PC-3 (cell line): ENCODE results near the gene IPO9. TPM values are rescaled to one million over a fixed set of nuclear protein-coding genes. Genes with fewer than 3 reads are reported as not detected.

Source experiments
- ATAC-seq: fragments of 200-7000 bp; cut with Tn5 transposase; 2 replicates; pipeline ENCODE4 v1.9.1; 2020; ENCODE audit warnings: mild to moderate bottlenecking, moderate library complexity
- BruUV-seq: library from RNA; stranded (reverse); fragments of 400-500 nt; replicated peaks from 2 replicates; lab custom pipeline; 2021; lab: Mats Ljungman, UMichigan
- CTCF ChIA-PET: fragments of 300-600 bp; sonication (Branson Sonifier 250); formaldehyde crosslinking; loops from one replicate; lab custom pipeline; 2022; ENCODE audit warnings: antibody characterized with exemption; lab: Charles Lee
- POLR2A ChIA-PET: fragments of 300-600 bp; sonication (Branson Sonifier 250); formaldehyde crosslinking; loops from one replicate; lab custom pipeline; 2022; ENCODE audit warnings: antibody characterized with exemption; ENCODE audit not compliant: unreplicated experiment; lab: Charles Lee
- DNase-seq: peaks from one replicate; pipeline ENCODE4 v3.0.0-alpha.2; 2015
- H2AFZ ChIP-seq: fragments of 300-600 bp; sonication (generic); 2 replicates; pipeline ENCODE4 v1.6.0; 2016; ENCODE audit warnings: antibody characterized with exemption, low read length
- H3F3A ChIP-seq: fragments of 300-600 bp; sonication (generic); one replicate; pipeline ENCODE4 v1.6.0; 2017; ENCODE audit warnings: antibody characterized with exemption, low read length, control low read depth, mild to moderate bottlenecking; ENCODE audit not compliant: unreplicated experiment
- H3K27ac ChIP-seq: fragments of 300-600 bp; sonication (generic); 2 replicates; pipeline ENCODE4 v1.5.1; 2016; ENCODE audit warnings: mild to moderate bottlenecking, low read length
- H3K27me3 ChIP-seq: fragments of 300-600 bp; sonication (generic); 2 replicates; pipeline ENCODE4 v1.6.1; 2016; ENCODE audit warnings: low read length, mixed read lengths
- H3K36me3 ChIP-seq: fragments of 300-600 bp; sonication (generic); 2 replicates; pipeline ENCODE4 v1.6.1; 2016; ENCODE audit warnings: low read depth, mixed run types, low read length, mixed read lengths
- H3K4me1 ChIP-seq: fragments of 300-600 bp; sonication (generic); 2 replicates; pipeline ENCODE4 v1.5.1; 2016; ENCODE audit warnings: low read length; ENCODE audit not compliant: insufficient read depth
- H3K4me2 ChIP-seq: fragments of 300-600 bp; sonication (generic); 2 replicates; pipeline ENCODE4 v1.6.0; 2016; ENCODE audit warnings: low read length
- H3K4me3 ChIP-seq: fragments of 300-600 bp; sonication (generic); 2 replicates; pipeline ENCODE4 v1.5.1; 2016; ENCODE audit warnings: mild to moderate bottlenecking, low read length, mixed read lengths
- H3K79me2 ChIP-seq: fragments of 300-600 bp; sonication (generic); 2 replicates; pipeline ENCODE4 v1.6.1; 2017; ENCODE audit warnings: low read length, mixed read lengths
- H3K9ac ChIP-seq: fragments of 300-600 bp; sonication (generic); 2 replicates; pipeline ENCODE4 v1.6.0; 2016; ENCODE audit warnings: mild to moderate bottlenecking, low read length
- H3K9me2 ChIP-seq: fragments of 300-600 bp; sonication (generic); replicated peaks from 2 replicates; pipeline ENCODE4 v1.6.1; 2016; ENCODE audit warnings: mixed run types, low read length, mixed read lengths
- H3K9me3 ChIP-seq: fragments of 300-600 bp; sonication (generic); 2 replicates; pipeline ENCODE4 v1.6.1; 2016; ENCODE audit warnings: low read length, mixed read lengths
- H4K20me1 ChIP-seq: fragments of 300-600 bp; sonication (generic); 2 replicates; pipeline ENCODE4 v1.6.1; 2016; ENCODE audit warnings: low read length, mixed read lengths
- EZH2 ChIP-seq: fragments of 300-600 bp; sonication (generic); IDR thresholded peaks from one replicate; pipeline ENCODE4 v1.6.1; 2017; ENCODE audit warnings: antibody characterized with exemption, mild to moderate bottlenecking, low read length; ENCODE audit not compliant: unreplicated experiment
- EZH2phosphoT487 ChIP-seq: fragments of 300-600 bp; sonication (generic); IDR thresholded peaks from 2 replicates; pipeline ENCODE4 v1.6.1; 2018; ENCODE audit warnings: mild to moderate bottlenecking, antibody characterized with exemption, low read length, borderline replicate concordance
- intact Hi-C: fragments of 100-400 bp; cut with micrococcal nuclease; formaldehyde crosslinking; loops from 2 replicates; pipeline ENCODE4 v1.9.0; 2023
- total RNA-seq: library from RNA; depleted of rRNA; stranded (reverse); fragments of >200 nt; gene quantifications from 2 replicates; pipeline ENCODE4 v1.2.3, GENCODE V29; 2014
- TF ChIP-seq, protein P1 (sequence below): fragments of 300-600 bp; sonication (generic); conservative IDR thresholded peaks from 2 replicates; pipeline ENCODE4 v1.5.1; 2017; ENCODE audit warnings: antibody characterized with exemption, low read depth, mild to moderate bottlenecking, low read length

The IPO9 gene
- total RNA-seq, 1 experiment from 2014 or later: 21.6 TPM

- no peaks in the 10 kb centered on the region for H3K9me3 ChIP-seq
- no peak overlapping the region for H2AFZ ChIP-seq
- no peaks in the 10 kb centered on the region for H3K27me3 ChIP-seq
- CTCF ChIA-PET: no interaction called here
- H3K4me3 ChIP-seq: no peak overlapping the region
- H3K27ac ChIP-seq: no peak overlapping the region
- intact Hi-C loops: no loop called here
- no peaks in the 10 kb centered on the region for H3F3A ChIP-seq
- BruUV-seq: no TSS peak
- H3K79me2 ChIP-seq: no peaks in the 10 kb centered on the region
- ATAC-seq (no peak), DNase-seq (no peak)
- POLR2A ChIA-PET: no interaction called here
- H3K9me2 ChIP-seq: no peaks in the 10 kb centered on the region
- H4K20me1 ChIP-seq: no peaks in the 10 kb centered on the region
- H3K36me3 ChIP-seq: no peaks in the 10 kb centered on the region
- no peak overlapping the region for H3K9ac ChIP-seq
- TF ChIP-seq, protein P1, sequence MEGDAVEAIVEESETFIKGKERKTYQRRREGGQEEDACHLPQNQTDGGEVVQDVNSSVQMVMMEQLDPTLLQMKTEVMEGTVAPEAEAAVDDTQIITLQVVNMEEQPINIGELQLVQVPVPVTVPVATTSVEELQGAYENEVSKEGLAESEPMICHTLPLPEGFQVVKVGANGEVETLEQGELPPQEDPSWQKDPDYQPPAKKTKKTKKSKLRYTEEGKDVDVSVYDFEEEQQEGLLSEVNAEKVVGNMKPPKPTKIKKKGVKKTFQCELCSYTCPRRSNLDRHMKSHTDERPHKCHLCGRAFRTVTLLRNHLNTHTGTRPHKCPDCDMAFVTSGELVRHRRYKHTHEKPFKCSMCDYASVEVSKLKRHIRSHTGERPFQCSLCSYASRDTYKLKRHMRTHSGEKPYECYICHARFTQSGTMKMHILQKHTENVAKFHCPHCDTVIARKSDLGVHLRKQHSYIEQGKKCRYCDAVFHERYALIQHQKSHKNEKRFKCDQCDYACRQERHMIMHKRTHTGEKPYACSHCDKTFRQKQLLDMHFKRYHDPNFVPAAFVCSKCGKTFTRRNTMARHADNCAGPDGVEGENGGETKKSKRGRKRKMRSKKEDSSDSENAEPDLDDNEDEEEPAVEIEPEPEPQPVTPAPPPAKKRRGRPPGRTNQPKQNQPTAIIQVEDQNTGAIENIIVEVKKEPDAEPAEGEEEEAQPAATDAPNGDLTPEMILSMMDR: no peak
- TF ChIP-seq EZH2phosphoT487 (no peak), EZH2 (no peak)
- H3K4me2 ChIP-seq: no peak overlapping the region
- H3K4me1 ChIP-seq: no peaks in the 10 kb centered on the region
Measured at GRCh38 chr1:201904579-201904978, 75.6 kb downstream of the IPO9 start.

DNA sequence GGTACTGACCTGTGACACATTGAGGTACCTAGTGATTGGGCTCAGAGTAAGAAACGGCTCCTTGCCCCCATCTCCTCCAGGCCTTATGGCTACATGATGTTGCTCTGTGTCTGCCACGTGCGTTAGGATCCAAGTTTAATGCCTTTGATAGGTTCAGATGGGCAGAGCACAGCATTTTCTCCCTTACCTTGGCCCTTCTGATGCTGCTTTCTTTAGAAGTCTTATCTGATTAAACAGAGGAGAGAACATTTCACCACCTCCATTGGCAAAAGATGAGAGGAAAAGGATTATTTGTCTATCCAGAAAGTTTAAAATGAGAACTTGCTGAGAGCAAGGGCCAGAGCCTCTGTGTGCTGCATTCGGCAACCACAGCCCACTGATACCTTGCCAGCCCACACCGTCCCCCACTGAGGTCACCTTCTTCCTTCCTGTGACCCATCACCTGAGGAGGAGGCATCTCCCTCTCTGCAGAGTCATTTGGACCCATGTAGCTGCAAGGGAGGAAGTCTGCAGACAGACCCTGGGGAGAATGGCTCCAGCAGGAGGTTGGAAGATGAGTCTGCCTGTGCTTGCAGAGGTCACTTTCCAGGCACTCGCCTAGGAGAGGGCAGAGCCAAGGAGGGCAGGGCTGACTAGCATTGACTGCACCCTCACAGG is 76.4 kb downstream of the IPO9 start:
- no peaks in the 10 kb centered on the region for H3K4me1 ChIP-seq
- no peaks in the 10 kb centered on the region for H3K27me3 ChIP-seq
- H3K79me2 ChIP-seq: no peaks in the 10 kb centered on the region
- DNase-seq (no peak), ATAC-seq (no peak)
- TF ChIP-seq EZH2 (no peak), EZH2phosphoT487 (no peak)
- TF ChIP-seq, protein P1: no peak
- H3K4me2 ChIP-seq: no peak overlapping the region
- H3K4me3 ChIP-seq: no peak overlapping the region
- no peaks in the 10 kb centered on the region for H4K20me1 ChIP-seq
- H3K9me3 ChIP-seq: no peaks in the 10 kb centered on the region
- H3F3A ChIP-seq: no peaks in the 10 kb centered on the region
- no peak overlapping the region for H3K27ac ChIP-seq
- POLR2A ChIA-PET: no interaction called here
- H2AFZ ChIP-seq: no peak overlapping the region
- intact Hi-C loops: no loop called here
- no TSS peak for BruUV-seq
- CTCF ChIA-PET: no interaction called here
- no peaks in the 10 kb centered on the region for H3K36me3 ChIP-seq
- no peak overlapping the region for H3K9ac ChIP-seq
- no peaks in the 10 kb centered on the region for H3K9me2 ChIP-seq

DNA sequence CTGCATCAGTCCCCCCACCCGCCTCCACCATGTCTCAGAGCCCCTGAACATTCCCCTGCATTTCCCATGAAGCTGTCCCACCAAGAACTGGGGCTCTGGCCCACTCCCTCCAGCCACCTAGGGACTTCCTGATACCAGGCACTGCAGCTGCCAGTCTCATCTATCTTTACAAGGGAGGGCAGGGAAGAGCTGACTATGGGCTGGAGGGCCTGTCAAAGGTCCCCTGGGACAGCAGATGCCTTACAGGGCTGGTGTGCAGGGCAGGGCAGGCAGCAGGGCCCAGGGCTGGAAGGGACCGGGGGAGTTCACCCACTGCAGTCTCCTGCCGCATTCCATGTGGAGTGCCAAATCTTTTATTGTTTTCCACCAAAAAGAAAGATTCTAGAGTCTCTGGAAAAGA is 77.4 kb downstream of the IPO9 start:
- POLR2A ChIA-PET: no interaction called here
- Histone ChIP-seq H3K4me1 (no peaks in the 10 kb centered on the region), H3F3A (no peaks in the 10 kb centered on the region), H3K9ac (no peak overlapping the region), H3K27me3 (no peaks in the 10 kb centered on the region), H2AFZ (no peak overlapping the region), H3K9me2 (no peaks in the 10 kb centered on the region), H4K20me1 (no peaks in the 10 kb centered on the region), H3K36me3 (no peaks in the 10 kb centered on the region), H3K4me2 (no peak overlapping the region), H3K9me3 (no peaks in the 10 kb centered on the region), H3K4me3 (no peak overlapping the region), H3K79me2 (no peaks in the 10 kb centered on the region), H3K27ac (no peak overlapping the region)
- TF ChIP-seq EZH2phosphoT487 (no peak), EZH2 (no peak)
- TF ChIP-seq, protein P1: no peak
- DNase-seq (no peak), ATAC-seq (no peak)
- CTCF ChIA-PET: no interaction called here
- intact Hi-C loops: no loop called here
- no TSS peak for BruUV-seq
